GM10248 (cell line): ENCODE results near the gene TXNRD1.

Experiments
- CTCF ChIA-PET: fragments of 300-600 bp; sonication (Branson Sonifier 250); formaldehyde crosslinking; extraction: SDS; loops from one replicate; lab custom pipeline; 2021; ENCODE audit warnings: antibody characterized with exemption; lab: Yijun Ruan, JAX
- POLR2A ChIA-PET: fragments of 350-650 bp; sonication (Branson Sonifier 250); formaldehyde crosslinking; extraction: SDS; loops from one replicate; lab custom pipeline; 2020; ENCODE audit warnings: antibody characterized with exemption; lab: Yijun Ruan, JAX
- DNase-seq: peaks from one replicate; pipeline ENCODE4 v3.0.0; 2012; ENCODE audit errors: extremely low spot score
- TF ChIP-seq, protein P1 (sequence below): IDR thresholded peaks from 2 replicates; pipeline ENCODE4 v1.5.1; 2012; ENCODE audit warnings: mild to moderate bottlenecking, low read depth; ENCODE audit errors: extremely low read depth, missing control alignments, control extremely low read depth

TXNRD1 gene

DNA sequence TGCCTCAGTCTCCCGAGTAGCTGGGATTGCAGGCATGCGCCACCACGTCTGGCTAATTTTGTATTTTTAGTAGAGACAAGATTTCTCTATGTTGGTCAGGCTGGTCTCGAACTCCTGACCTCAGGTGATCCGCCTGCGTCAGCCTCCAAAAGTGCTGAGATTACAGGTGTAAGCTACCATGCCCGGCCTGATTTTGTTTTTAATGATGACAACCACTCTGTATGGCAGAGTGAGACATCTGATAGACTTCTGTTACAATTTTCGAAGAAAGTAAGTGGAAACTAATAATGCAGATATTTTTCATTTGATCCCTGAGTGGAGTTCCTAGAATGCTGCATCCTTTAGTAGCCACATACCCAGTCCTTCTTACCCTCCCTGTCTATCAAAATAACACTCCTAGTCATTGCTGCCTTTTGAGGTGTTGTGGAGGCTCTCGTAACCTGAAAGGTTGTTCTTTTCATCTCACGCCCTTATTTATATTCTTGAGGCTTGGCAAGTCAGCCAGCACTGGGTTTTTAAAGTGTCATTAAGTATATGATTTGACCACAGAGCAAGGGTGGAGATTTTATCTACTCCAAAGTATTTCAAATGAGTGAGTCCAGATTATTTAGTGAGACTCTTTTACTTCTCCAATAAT, 82.0 kb downstream of the TXNRD1 start:
- ChIA-PET CTCF (interaction anchor here (0.9 kb wide), 1 partner anchor 10 kb away, joined by 3 read pairs; no protein-coding TSS in a partner anchor), POLR2A (interaction anchor here (0.7 to 3.7 kb wide), 2 partner anchors 9 to 11 kb away, joined by 3 to 13 read pairs; no protein-coding TSS in a partner anchor)
- no peak for DNase-seq

DNA sequence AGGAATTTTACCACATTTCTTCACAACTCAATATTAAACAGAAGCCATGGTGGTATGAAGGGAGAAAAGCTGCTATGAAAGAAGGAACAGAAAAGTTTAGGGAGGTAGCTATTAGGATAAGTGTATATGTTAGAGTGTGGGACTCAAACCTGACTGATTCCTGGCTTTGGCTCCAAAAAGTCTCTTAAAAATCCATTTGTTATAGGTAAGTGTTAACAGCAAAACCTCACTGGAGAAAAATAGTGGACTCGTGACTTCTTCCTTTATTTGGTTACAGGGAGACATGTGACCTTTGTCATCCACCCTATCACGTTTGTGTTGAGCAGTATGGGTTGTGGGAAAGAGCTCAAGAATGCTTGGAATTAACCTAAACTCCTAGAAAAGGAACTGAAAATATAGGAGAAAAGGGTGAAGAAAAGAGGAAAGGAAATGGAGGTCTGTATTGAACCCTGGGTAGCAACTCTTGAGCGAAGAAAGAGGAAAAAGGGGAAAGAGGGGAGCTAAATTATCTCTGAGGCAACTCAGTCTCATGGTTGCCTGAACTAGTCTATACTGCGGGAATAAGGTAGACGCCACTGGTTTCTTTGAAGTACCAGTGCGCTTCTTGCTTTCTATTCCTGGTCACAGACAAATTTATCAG, 84.4 kb downstream of the TXNRD1 start:
- ChIA-PET POLR2A (interaction anchor here (0.7 to 2.1 kb wide), 3 partner anchors 9 to 13 kb away, joined by 4 to 8 read pairs (median 6); no protein-coding TSS in a partner anchor), CTCF (interaction anchor here (1.9 kb wide), 1 partner anchor 12 kb away, joined by 9 read pairs; no protein-coding TSS in a partner anchor)
- TF ChIP-seq, protein P1, sequence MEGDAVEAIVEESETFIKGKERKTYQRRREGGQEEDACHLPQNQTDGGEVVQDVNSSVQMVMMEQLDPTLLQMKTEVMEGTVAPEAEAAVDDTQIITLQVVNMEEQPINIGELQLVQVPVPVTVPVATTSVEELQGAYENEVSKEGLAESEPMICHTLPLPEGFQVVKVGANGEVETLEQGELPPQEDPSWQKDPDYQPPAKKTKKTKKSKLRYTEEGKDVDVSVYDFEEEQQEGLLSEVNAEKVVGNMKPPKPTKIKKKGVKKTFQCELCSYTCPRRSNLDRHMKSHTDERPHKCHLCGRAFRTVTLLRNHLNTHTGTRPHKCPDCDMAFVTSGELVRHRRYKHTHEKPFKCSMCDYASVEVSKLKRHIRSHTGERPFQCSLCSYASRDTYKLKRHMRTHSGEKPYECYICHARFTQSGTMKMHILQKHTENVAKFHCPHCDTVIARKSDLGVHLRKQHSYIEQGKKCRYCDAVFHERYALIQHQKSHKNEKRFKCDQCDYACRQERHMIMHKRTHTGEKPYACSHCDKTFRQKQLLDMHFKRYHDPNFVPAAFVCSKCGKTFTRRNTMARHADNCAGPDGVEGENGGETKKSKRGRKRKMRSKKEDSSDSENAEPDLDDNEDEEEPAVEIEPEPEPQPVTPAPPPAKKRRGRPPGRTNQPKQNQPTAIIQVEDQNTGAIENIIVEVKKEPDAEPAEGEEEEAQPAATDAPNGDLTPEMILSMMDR, result no peak
- no peak for DNase-seq

More for the DNA sequence above, 82.0 kb downstream of the TXNRD1 start:
- TF ChIP-seq, protein P1, result no peak

DNA sequence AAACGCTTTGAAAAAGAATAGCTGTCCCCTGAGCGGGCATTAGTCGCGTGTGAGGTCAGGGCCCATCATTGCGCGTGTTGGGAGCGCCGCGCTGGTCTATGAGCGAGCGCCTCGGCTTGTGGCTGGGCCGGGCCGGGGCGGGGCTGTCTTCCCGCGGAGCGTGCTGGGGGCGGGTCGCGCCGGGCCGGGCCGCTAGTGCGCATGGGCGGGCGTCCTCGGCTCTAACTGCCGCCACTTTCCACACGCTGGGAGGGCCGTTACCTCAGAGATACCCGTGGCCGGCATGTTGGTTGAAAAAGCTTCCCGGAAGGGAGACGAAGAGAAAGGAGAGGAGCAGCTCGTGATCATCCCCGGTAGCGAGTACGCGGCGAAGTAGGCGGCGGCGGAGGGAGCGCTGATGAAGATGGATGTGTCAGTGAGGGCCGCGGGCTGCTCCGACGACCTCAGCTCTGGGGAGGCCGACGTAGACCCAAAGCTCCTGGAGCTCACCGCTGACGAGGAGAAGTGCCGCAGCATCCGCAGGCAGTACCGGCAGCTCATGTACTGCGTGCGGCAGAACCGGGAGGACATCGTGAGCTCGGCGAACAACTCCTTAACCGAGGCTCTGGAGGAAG, 88.1 kb downstream of the TXNRD1 start, which contains the start of gene EID3:
EID3 (plus strand) TSS at position 202 of the 614 bp plus-strand sequence; CDS start at position 398, 196 bp downstream.
- peak; percentile 93 for DNase-seq
- POLR2A ChIA-PET, result interaction anchor here (0.6 to 0.7 kb wide), 2 partner anchors 15 to 122 kb away, joined by 3 to 4 read pairs; no protein-coding TSS in a partner anchor
- TF ChIP-seq, protein P1, result no peak
- CTCF ChIA-PET, result interaction anchor here (0.9 to 3.7 kb wide), 4 partner anchors 9 to 32 kb away, joined by 3 to 11 read pairs (median 3); no protein-coding TSS in a partner anchor

DNA sequence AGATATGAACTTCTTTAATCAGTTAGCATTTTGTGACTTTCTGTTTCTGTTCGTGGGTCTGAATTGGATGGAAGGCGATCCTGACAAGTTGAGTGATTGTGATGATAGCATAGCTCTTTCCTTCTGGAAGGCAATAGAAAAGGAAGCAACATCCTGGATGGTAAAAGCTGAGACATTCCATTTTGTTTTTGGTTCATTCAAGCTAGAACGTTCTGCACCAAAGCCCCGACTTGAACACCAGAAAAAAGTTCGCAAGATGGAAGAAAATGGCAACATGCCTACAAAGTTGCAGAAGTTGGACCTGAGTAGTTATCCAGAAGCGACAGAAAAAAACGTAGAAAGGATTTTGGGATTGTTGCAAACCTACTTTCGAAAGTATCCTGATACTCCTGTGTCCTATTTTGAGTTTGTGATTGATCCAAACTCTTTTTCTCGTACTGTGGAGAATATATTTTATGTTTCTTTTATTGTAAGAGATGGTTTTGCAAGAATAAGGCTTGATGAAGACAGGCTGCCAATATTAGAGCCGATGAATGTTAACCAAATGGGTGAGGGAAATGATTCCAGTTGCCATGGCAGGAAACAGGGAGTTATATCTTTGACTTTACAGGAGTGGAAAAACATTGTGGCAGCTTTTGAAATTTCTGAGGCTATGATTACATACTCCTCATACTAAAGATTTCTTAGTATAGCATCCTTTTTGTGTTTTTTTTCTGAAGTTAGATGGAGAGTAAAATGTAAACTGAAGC, 88.9 kb downstream of the TXNRD1 start:
- DNase-seq, result no peak
- POLR2A ChIA-PET, result interaction anchor here (0.6 kb wide), 1 partner anchor 61 kb away, joined by 3 read pairs; no protein-coding TSS in a partner anchor
- CTCF ChIA-PET, result interaction anchor here (0.9 to 3.7 kb wide), 2 partner anchors 9 to 16 kb away, joined by 3 to 11 read pairs; no protein-coding TSS in a partner anchor

DNA sequence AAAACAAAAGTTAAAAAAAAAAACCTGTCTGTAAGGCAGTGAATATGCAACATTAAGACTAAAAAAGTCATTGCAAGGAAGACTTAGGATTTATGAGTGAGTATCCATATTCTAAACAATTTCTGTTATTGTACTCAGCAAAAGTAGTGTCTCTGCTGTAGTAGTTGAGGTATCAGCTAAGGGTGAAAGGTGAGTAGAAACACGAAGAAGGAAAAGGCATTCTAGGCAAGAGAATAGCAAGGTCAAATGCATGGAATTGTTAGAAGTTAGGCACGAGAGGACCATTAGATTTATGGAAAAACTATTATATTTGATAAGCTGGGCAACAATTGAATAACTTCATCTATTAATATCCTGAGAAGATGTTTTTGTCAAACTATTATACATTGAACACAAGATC, 89.8 kb downstream of the TXNRD1 start:
- ChIA-PET POLR2A (no interaction called here), CTCF (no interaction called here)
- TF ChIP-seq, protein P1, result no peak
- no peak for DNase-seq

More for the DNA sequence above, 88.9 kb downstream of the TXNRD1 start:
- TF ChIP-seq, protein P1, result no peak
